HL-60 (cell line): ENCODE measurements around the gene DCC.

Experiments used
- DNase-seq, 2 experiments: peaks; one replicate each; pipeline ENCODE4 v3.0.0-alpha.2; 2010 to 2020; ENCODE audit warnings: low read depth in 1 of 2, low spot score in 1 of 2
- H3K27ac ChIP-seq: fragments of 250-450 bp; sonication (Bioruptor Pico); replicated peaks from 2 replicates; pipeline ENCODE4 v1.5.1; 2020; ENCODE audit warnings: mild to moderate bottlenecking, moderate library complexity
- H3K27me3 ChIP-seq: fragments of 250-450 bp; sonication (Bioruptor Pico); 2 replicates; pipeline ENCODE4 v1.5.1; 2021; ENCODE audit warnings: mild to moderate bottlenecking, moderate library complexity; ENCODE audit not compliant: insufficient read depth, poor library complexity, severe bottlenecking
- H3K4me3 ChIP-seq: replicated peaks from 2 replicates; pipeline ENCODE4 v1.5.1; 2011; ENCODE audit warnings: mild to moderate bottlenecking, control low read depth, low read length; ENCODE audit not compliant: insufficient read depth
- CTCF ChIP-seq: IDR thresholded peaks from one replicate; pipeline ENCODE4 v1.5.1; 2011; ENCODE audit warnings: low read length, control low read depth, inconsistent platforms; ENCODE audit not compliant: insufficient read depth
- GABPA ChIP-seq: IDR thresholded peaks from 2 replicates; pipeline ENCODE4 v1.6.1; 2012; ENCODE audit warnings: low read depth
- POLR2AphosphoS5 ChIP-seq: IDR thresholded peaks from 2 replicates; pipeline ENCODE4 v1.6.1; 2012; ENCODE audit warnings: low read depth
- REST ChIP-seq: IDR thresholded peaks from 2 replicates; pipeline ENCODE4 v1.6.1; 2012; ENCODE audit warnings: low read depth; ENCODE audit not compliant: insufficient replicate concordance
- SPI1 ChIP-seq: IDR thresholded peaks from 2 replicates; pipeline ENCODE4 v1.6.1; 2012; ENCODE audit warnings: low read depth, mild to moderate bottlenecking, borderline replicate concordance

Gene DCC

GRCh38 chr18:53443336-53443735, 1103.3 kb downstream of the DCC start:
- Histone ChIP-seq H3K27ac (no peak overlapping the region), H3K27me3 (no peaks in the 10 kb centered on the region), H3K4me3 (no peak overlapping the region)
- no peak for DNase-seq
- TF ChIP-seq CTCF (no peak), SPI1 (no peak), POLR2AphosphoS5 (no peak), REST (no peak), GABPA (no peak)

- TF ChIP-seq GABPA (no peak), POLR2AphosphoS5 (no peak), SPI1 (no peak), CTCF (no peak), REST (no peak)
- H3K27ac ChIP-seq, result no peak overlapping the region
- no peaks in the 10 kb centered on the region for H3K27me3 ChIP-seq
- no peak overlapping the region for H3K4me3 ChIP-seq
- no peak for DNase-seq
Measured at GRCh38 chr18:53443831-53444230, 1103.8 kb downstream of the DCC start.

GRCh38 chr18:53451902-53452301, 1111.9 kb downstream of the DCC start:
- no peaks in the 10 kb centered on the region for H3K27me3 ChIP-seq
- H3K27ac ChIP-seq, result no peak overlapping the region
- DNase-seq, result no peak
- H3K4me3 ChIP-seq, result no peak overlapping the region
- TF ChIP-seq SPI1 (no peak), GABPA (no peak), POLR2AphosphoS5 (no peak), REST (no peak), CTCF (no peak)
